HepG2 (cell line): ENCODE data around the gene CARD9. TPM values are rescaled to one million over a fixed set of nuclear protein-coding genes. Genes with fewer than 3 reads are reported as not detected.
A peak's percentile ranks its signal among the peaks of the same experiment; 100 is the strongest.

Experiments used
- CEBPB ChIP-seq: IDR thresholded peaks from 2 replicates; pipeline ENCODE4 v1.6.1; 2011; ENCODE audit warnings: low read depth, low read length, improper control_type of control experiment, borderline replicate concordance
- GATAD1 ChIP-seq: IDR thresholded peaks from 2 replicates; pipeline ENCODE4 v1.6.1; 2016; ENCODE audit warnings: missing genetic modification reagents, missing compliant biosample characterization
- MIER2 ChIP-seq: IDR thresholded peaks from 2 replicates; pipeline ENCODE4 v1.6.1; 2016; ENCODE audit warnings: missing biosample characterization, missing genetic modification reagents
- PRDM4 ChIP-seq: sonication (generic); formaldehyde crosslinking; IDR thresholded peaks from 2 replicates; pipeline ENCODE4 v1.9.0; 2021; ENCODE audit warnings: missing genetic modification reagents, borderline replicate concordance
- ZNF124 ChIP-seq: sonication (generic); formaldehyde crosslinking; IDR thresholded peaks from 2 replicates; pipeline ENCODE4 v1.4.0; 2020; ENCODE audit warnings: missing genetic modification reagents
- ZNF136 ChIP-seq: sonication (generic); formaldehyde crosslinking; IDR thresholded peaks from 2 replicates; pipeline ENCODE4 v1.8.1; 2022; ENCODE audit warnings: low read depth, mild to moderate bottlenecking, moderate library complexity, missing genetic modification reagents
- ZNF468 ChIP-seq: sonication (generic); formaldehyde crosslinking; IDR thresholded peaks from 2 replicates; pipeline ENCODE4 v1.8.0; 2022; ENCODE audit warnings: mild to moderate bottlenecking, moderate library complexity, missing genetic modification reagents
- ZNF496 ChIP-seq: sonication (generic); formaldehyde crosslinking; IDR thresholded peaks from 2 replicates; pipeline ENCODE4 v1.8.1; 2023; ENCODE audit warnings: mild to moderate bottlenecking, moderate library complexity, missing genetic modification reagents; ENCODE audit not compliant: insufficient replicate concordance
- ZNF556 ChIP-seq: sonication (generic); formaldehyde crosslinking; IDR thresholded peaks from 2 replicates; pipeline ENCODE4 v1.4.0; 2020; ENCODE audit warnings: mild to moderate bottlenecking, missing genetic modification reagents, borderline replicate concordance
- ZNF577 ChIP-seq: sonication (generic); formaldehyde crosslinking; IDR thresholded peaks from 2 replicates; pipeline ENCODE4 v1.4.0; 2020; ENCODE audit warnings: mild to moderate bottlenecking, low read depth, missing genetic modification reagents, borderline replicate concordance
- ZNF879 ChIP-seq: sonication (generic); formaldehyde crosslinking; IDR thresholded peaks from 2 replicates; pipeline ENCODE4 v1.8.1; 2023; ENCODE audit warnings: missing genetic modification reagents
- polyA plus RNA-seq, 8 experiments: library from polyadenylated mRNA; depleted of rRNA in 3 of 8; stranded (reverse) in 7 of 8; unstranded in 1 of 8; fragments of >200 nt; fragmentation: Illumina TruSeq in 4 of 8; extraction: Trizol in 4 of 8; gene quantifications; 2 replicates each; pipeline versions ENCODE4 v1.2.1 to v1.2.3, GENCODE V29; 2011 to 2016; ENCODE audit warnings: low read depth in 4 of 8, missing spikeins in 1 of 8, mixed read lengths in 1 of 8; ENCODE audit not compliant: insufficient read depth in 1 of 8
- total RNA-seq, 5 experiments: library from RNA; depleted of rRNA; stranded (reverse); fragments of >200 nt; fragmentation: Illumina TruSeq; extraction: Trizol; gene quantifications; 2 replicates each; pipeline ENCODE4 v1.2.3, GENCODE V29; 2016; ENCODE audit warnings: low read depth in 1 of 5
- TF ChIP-seq, protein P1 (sequence below): sonication (generic); formaldehyde crosslinking; IDR thresholded peaks from one replicate; pipeline ENCODE4 v1.5.1; 2020; ENCODE audit warnings: mild to moderate bottlenecking, missing genetic modification reagents; ENCODE audit errors: not compliant biosample characterization
- TF ChIP-seq, protein P2 (sequence below): sonication (generic); formaldehyde crosslinking; IDR thresholded peaks from 2 replicates; pipeline ENCODE4 v1.4.0; 2020; ENCODE audit warnings: missing genetic modification reagents, borderline replicate concordance

CARD9 gene
- total and polyA plus RNA-seq, 2 of the 13 experiments (the other 11 are each of a cell fraction or from before 2014, with no cell fraction given) = 3.3 to 7.4 TPM

- TF ChIP-seq, protein P1, sequence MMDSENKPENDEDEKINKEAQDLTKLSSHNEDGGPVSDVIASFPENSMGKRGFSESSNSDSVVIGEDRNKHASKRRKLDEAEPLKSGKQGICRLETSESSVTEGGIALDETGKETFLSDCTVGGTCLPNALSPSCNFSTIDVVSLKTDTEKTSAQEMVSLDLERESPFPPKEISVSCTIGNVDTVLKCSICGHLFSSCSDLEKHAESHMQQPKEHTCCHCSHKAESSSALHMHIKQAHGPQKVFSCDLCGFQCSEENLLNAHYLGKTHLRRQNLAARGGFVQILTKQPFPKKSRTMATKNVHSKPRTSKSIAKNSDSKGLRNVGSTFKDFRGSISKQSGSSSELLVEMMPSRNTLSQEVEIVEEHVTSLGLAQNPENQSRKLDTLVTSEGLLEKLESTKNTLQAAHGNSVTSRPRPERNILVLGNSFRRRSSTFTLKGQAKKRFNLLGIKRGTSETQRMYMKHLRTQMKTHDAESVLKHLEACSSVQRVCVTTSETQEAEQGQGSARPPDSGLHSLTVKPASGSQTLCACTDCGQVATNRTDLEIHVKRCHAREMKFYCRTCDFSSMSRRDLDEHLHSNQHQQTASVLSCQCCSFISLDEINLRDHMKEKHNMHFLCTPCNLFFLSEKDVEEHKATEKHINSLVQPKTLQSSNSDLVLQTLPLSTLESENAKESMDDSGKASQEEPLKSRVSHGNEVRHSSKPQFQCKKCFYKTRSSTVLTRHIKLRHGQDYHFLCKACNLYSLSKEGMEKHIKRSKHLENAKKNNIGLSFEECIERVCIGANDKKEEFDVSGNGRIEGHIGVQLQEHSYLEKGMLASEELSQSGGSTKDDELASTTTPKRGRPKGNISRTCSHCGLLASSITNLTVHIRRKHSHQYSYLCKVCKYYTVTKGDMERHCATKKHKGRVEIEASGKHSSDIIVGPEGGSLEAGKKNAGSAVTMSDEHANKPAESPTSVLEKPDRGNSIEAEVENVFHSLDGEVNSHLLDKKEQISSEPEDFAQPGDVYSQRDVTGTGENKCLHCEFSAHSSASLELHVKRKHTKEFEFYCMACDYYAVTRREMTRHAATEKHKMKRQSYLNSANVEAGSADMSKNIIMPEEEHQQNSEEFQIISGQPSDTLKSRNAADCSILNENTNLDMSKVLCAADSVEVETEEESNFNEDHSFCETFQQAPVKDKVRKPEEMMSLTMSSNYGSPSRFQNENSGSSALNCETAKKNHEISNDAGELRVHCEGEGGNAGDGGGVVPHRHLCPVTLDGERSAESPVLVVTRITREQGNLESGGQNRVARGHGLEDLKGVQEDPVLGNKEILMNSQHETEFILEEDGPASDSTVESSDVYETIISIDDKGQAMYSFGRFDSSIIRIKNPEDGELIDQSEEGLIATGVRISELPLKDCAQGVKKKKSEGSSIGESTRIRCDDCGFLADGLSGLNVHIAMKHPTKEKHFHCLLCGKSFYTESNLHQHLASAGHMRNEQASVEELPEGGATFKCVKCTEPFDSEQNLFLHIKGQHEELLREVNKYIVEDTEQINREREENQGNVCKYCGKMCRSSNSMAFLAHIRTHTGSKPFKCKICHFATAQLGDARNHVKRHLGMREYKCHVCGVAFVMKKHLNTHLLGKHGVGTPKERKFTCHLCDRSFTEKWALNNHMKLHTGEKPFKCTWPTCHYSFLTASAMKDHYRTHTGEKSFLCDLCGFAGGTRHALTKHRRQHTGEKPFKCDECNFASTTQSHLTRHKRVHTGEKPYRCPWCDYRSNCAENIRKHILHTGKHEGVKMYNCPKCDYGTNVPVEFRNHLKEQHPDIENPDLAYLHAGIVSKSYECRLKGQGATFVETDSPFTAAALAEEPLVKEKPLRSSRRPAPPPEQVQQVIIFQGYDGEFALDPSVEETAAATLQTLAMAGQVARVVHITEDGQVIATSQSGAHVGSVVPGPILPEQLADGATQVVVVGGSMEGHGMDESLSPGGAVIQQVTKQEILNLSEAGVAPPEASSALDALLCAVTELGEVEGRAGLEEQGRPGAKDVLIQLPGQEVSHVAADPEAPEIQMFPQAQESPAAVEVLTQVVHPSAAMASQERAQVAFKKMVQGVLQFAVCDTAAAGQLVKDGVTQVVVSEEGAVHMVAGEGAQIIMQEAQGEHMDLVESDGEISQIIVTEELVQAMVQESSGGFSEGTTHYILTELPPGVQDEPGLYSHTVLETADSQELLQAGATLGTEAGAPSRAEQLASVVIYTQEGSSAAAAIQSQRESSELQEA = no peak
- TF ChIP-seq ZNF577 (no peak), PRDM4 (CRISPR knock-in tag) (no peak), ZNF124 (CRISPR knock-in tag) (no peak; the same call in none of the 2 replicates), ZNF468 (CRISPR knock-in tag) (no peak), ZNF556 (CRISPR knock-in tag) (peak; percentile 44; the same call in 1 of the 2 replicates), GATAD1 (CRISPR knock-in tag) (peak; percentile 58), ZNF136 (no peak), ZNF879 (no peak), MIER2 (CRISPR knock-in tag) (no peak), ZNF496 (CRISPR knock-in tag) (no peak), CEBPB (peak; percentile 97)
- TF ChIP-seq, protein P2, sequence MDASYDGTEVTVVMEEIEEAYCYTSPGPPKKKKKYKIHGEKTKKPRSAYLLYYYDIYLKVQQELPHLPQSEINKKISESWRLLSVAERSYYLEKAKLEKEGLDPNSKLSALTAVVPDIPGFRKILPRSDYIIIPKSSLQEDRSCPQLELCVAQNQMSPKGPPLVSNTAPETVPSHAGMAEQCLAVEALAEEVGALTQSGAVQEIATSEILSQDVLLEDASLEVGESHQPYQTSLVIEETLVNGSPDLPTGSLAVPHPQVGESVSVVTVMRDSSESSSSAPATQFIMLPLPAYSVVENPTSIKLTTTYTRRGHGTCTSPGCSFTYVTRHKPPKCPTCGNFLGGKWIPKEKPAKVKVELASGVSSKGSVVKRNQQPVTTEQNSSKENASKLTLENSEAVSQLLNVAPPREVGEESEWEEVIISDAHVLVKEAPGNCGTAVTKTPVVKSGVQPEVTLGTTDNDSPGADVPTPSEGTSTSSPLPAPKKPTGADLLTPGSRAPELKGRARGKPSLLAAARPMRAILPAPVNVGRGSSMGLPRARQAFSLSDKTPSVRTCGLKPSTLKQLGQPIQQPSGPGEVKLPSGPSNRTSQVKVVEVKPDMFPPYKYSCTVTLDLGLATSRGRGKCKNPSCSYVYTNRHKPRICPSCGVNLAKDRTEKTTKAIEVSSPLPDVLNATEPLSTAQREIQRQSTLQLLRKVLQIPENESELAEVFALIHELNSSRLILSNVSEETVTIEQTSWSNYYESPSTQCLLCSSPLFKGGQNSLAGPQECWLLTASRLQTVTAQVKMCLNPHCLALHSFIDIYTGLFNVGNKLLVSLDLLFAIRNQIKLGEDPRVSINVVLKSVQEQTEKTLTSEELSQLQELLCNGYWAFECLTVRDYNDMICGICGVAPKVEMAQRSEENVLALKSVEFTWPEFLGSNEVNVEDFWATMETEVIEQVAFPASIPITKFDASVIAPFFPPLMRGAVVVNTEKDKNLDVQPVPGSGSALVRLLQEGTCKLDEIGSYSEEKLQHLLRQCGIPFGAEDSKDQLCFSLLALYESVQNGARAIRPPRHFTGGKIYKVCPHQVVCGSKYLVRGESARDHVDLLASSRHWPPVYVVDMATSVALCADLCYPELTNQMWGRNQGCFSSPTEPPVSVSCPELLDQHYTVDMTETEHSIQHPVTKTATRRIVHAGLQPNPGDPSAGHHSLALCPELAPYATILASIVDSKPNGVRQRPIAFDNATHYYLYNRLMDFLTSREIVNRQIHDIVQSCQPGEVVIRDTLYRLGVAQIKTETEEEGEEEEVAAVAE (CRISPR knock-in tag) = peak; percentile 59; the same call in 1 of the 2 replicates
Measured at GRCh38 chr9:136372561-136373299, 739 bp downstream of the CARD9 start (continued).
